ENCODE results near the gene ERVMER34-1. TPM values are rescaled to one million over a fixed set of nuclear protein-coding genes. Genes with fewer than 3 reads are reported as not detected.

The ERVMER34-1 gene
- polyA plus RNA-seq, result 3.5 and 3.8 TPM in 2 replicates

GRCh38 chr4:52750819-52751486 is at the start of gene ERVMER34-1:
TSS of gene ERVMER34-1 (minus strand) at chr4:52751425. CDS start at chr4:52745520, 5,905 bp downstream.

Other genes with a start within 250 kb of the ERVMER34-1 start
- 80.9 and 83.1 TPM in 2 replicates for gene USP46, start 92.1 kb downstream of the ERVMER34-1 start, polyA plus RNA-seq
- 1.4 and 12.6 TPM in 2 replicates for gene RASL11B, start 110.9 kb upstream of the ERVMER34-1 start, polyA plus RNA-seq

Measured in Purkinje cell (primary cell).